Measurements from ENCODE around the gene GNAT3.

GNAT3 gene

DNA sequence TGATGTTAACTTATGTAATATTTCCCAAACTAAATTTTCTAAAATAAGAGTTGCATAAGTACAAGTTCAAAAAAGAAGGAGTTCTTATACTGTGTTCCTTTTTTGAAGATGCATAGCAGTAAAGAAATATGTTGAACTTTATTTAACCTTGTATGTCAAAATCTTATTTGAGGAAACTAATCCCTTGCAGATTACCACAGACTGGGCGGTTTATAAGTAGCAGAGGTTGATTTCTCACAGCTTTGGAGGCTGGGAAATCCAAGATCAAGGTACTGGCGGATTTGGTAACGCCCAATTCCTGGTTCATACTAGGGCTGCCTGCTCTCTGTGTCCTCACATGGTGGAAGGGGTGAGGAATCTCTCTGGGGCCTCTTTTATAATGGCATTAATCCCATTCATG lies 68.5 kb downstream of the GNAT3 start:
- no peak for TF ChIP-seq ZFX (IDR thresholded peaks at IDR 0.05; ENCODE audit: borderline replicate concordance)
- TF ChIP-seq, protein P1, sequence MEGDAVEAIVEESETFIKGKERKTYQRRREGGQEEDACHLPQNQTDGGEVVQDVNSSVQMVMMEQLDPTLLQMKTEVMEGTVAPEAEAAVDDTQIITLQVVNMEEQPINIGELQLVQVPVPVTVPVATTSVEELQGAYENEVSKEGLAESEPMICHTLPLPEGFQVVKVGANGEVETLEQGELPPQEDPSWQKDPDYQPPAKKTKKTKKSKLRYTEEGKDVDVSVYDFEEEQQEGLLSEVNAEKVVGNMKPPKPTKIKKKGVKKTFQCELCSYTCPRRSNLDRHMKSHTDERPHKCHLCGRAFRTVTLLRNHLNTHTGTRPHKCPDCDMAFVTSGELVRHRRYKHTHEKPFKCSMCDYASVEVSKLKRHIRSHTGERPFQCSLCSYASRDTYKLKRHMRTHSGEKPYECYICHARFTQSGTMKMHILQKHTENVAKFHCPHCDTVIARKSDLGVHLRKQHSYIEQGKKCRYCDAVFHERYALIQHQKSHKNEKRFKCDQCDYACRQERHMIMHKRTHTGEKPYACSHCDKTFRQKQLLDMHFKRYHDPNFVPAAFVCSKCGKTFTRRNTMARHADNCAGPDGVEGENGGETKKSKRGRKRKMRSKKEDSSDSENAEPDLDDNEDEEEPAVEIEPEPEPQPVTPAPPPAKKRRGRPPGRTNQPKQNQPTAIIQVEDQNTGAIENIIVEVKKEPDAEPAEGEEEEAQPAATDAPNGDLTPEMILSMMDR (IDR thresholded peaks at IDR 0.05) = no peak
- H3K27ac ChIP-seq = no peak overlapping the region

DNA sequence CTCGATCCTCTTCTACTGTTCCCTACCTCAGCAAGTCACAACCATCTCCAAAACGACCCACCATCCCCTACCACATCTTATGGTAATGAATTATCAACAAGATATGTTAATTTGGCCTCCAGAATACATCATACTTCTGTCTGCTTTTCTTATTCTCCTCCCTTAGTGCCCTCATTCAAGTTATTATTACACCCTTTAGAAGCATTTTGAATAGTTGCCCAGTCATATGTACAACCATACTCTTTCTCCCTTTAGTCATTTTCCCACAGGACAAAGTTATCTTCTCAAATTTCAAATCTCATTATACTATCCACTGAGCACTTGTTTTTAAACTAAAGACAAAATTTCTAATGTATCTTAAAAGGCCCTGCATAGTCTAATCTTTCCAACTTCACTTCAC lies 71.0 kb downstream of the GNAT3 start:
- no peak for TF ChIP-seq ZFX (IDR thresholded peaks at IDR 0.05; ENCODE audit: borderline replicate concordance)
- TF ChIP-seq, protein P1 (IDR thresholded peaks at IDR 0.05) = no peak
- no peak overlapping the region for H3K27ac ChIP-seq

DNA sequence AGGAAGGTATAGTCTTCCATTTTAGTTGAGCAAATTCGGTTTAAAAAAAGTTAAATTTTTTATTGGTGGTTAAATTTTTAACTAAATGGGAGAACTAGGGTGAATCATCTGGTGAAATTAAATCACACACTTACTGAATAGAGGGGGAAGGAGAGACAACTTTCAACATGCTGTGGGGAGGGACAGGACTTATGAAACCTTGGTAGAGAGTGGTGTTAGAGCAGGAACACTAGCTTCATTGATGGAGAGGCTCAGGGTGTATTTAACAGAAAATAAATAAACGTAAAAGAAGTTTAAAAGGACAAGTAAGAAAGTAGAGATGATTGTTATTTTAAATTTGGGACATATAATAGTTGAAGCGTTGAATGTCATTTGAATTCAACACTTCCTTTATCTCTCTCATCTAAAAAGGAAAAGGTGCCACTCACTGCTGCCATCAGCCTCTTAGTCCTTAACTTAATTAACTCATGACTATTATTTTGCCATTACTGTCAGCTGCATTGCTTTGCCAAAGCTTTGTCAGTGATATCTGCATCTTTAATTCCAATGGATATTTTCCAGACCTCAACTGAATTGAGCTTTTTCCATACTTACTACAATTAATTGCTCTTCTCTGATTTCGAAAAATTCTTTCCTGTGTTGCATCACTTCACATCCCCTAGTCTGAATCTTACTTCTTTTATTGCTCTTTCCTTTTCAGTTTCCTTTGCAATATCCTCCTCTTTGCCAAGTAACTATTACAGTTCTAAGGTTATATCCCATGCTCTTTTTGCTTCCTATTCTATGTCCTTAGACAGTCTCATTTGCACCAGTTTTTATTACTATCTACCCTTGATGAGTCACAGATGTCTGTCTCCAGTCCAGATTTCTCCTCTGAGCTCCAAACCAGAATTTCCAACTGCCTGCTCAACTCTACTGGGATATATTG lies 71.7 kb downstream of the GNAT3 start:
- no peak overlapping the region for H3K27ac ChIP-seq
- TF ChIP-seq, protein P1 (IDR thresholded peaks at IDR 0.05) = no peak
- no peak for TF ChIP-seq ZFX (IDR thresholded peaks at IDR 0.05; ENCODE audit: borderline replicate concordance)

DNA sequence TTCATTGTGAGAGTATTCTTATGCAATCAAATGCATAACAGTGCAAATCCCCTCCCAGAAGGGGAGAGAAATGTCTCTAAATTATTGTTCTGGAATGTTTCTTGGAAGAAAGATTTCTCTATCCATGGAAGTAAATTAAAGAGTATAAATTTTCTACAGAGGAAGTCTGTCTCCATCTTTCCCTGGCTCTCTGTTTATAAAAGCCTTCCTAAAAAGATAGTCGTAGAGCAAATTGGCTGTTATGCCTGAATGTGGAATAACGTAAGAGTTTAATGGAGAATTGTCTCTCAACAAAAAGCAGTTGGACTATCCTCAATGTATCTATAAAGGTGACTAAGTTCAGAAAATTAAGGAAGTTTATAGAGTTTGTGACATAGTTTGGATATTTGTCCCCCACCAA lies 76.3 kb downstream of the GNAT3 start:
- TF ChIP-seq, protein P1 (IDR thresholded peaks at IDR 0.05) = no peak
- no peak for TF ChIP-seq ZFX (IDR thresholded peaks at IDR 0.05; ENCODE audit: borderline replicate concordance)
- H3K27ac ChIP-seq = no peak overlapping the region

DNA sequence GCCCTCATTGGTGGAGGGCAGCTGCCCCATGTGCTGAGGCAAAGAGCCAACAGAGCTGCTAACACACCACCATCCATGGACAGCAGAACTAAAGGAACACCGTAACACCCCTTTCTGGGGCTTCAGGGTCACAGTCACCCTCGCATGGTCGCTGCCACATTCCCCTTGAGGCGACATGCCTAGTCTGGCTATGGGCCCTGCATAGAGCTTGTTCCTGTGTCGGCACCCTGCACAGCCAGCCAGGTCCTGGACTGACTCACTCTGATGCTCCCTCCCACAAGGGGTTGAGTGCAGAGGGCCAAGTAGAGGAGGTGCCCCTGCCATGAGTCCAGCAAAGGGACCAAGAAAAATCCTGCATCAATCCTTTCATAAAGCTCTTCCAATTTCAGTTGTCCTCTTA lies 77.8 kb downstream of the GNAT3 start:
- H3K27ac ChIP-seq = no peak overlapping the region
- TF ChIP-seq, protein P1 (IDR thresholded peaks at IDR 0.05) = no peak
- no peak for TF ChIP-seq ZFX (IDR thresholded peaks at IDR 0.05; ENCODE audit: borderline replicate concordance)

DNA sequence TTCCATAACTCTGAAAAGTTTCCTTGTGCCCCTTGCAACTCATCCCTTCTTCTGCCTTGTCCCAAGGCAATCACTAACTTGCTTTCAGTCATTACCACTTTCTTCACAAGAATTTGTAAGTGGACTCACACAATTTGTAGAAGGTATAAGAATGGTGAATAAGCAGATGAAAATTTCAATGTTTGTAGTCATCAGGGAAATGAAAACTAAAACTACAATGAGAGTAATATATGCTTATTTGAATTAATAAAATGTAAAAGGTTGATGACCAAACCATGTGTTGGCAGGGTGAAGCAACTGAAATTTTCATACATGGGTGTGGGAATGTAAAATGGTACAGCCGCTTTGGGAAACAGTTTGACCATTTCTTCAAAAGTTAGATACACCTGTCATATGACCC lies 79.7 kb downstream of the GNAT3 start:
- H3K27ac ChIP-seq = no peak overlapping the region
- no peak for TF ChIP-seq ZFX (IDR thresholded peaks at IDR 0.05; ENCODE audit: borderline replicate concordance)
- TF ChIP-seq, protein P1 (IDR thresholded peaks at IDR 0.05) = no peak

DNA sequence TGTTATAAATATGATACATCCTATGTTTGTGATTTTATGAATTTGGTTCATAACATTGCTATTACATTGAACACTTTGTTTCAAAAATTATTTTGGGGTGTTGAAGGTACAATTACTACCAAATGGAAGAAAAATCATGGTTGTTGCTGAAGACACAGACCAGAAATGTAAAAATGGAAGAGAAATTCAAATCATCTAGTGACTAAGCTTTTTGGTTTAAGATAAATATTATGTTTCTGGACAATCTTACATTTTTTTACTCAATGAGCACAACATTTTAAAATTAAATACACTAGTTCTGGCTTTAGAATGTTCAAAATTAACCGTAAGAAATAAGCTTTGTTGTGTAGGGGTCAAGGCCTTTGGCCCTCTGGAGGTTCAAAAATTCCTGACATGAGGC lies 82.7 kb downstream of the GNAT3 start:
- TF ChIP-seq, protein P1 (IDR thresholded peaks at IDR 0.05) = no peak
- TF ChIP-seq ZFX (IDR thresholded peaks at IDR 0.05; ENCODE audit: borderline replicate concordance) = no peak
- H3K27ac ChIP-seq = no peak overlapping the region

All from 22Rv1 (cell line).